GM12878 (cell line): ENCODE results near the gene CIROP. TPM values are rescaled to one million over a fixed set of nuclear protein-coding genes. Genes with fewer than 3 reads are reported as not detected.

Experiments used
- ATAC-seq: fragments of 200-7000 bp; cut with Tn5 transposase; 3 replicates; pipeline ENCODE4 v1.9.1; 2020; ENCODE audit warnings: mild to moderate bottlenecking, moderate library complexity
- BruUV-seq: library from RNA; stranded (reverse); fragments of 400-500 nt; replicated peaks from 2 replicates; lab custom pipeline; 2021; lab: Mats Ljungman, UMichigan
- CTCF ChIA-PET: fragments of 300-600 bp; sonication (Branson Sonifier 250); formaldehyde crosslinking; extraction: SDS; loops from one replicate; lab custom pipeline; 2021; ENCODE audit warnings: inconsistent platforms; lab: Yijun Ruan, JAX
- POLR2A ChIA-PET: fragments of 350-600 bp; formaldehyde crosslinking; extraction: SDS; loops from one replicate; lab custom pipeline; 2021; ENCODE audit warnings: inconsistent platforms; lab: Charles Lee
- RAD21 ChIA-PET: fragments of 300-600 bp; sonication (Branson Sonifier 250); formaldehyde crosslinking; loops from one replicate; lab custom pipeline; 2023; ENCODE audit warnings: antibody characterized with exemption; ENCODE audit not compliant: unreplicated experiment; lab: Charles Lee
- SMC1A ChIA-PET: fragments of 300-600 bp; sonication (Branson Sonifier 250); formaldehyde crosslinking; loops from one replicate; lab custom pipeline; 2023; ENCODE audit not compliant: unreplicated experiment, uncharacterized antibody; lab: Charles Lee
- DNase-seq: peaks from one replicate; pipeline ENCODE4 v3.0.0-alpha.2; 2011; ENCODE audit warnings: low read depth, low spot score
- FAIRE-seq: peaks from 3 replicates; lab custom pipeline; 2011; peaks lifted over from hg19 to GRCh38; lab: Jason Lieb, UNC
- H2AFZ ChIP-seq: 2 replicates; pipeline ENCODE4 v1.6.0; 2011; ENCODE audit warnings: low read depth, low read length, control low read depth; ENCODE audit not compliant: control insufficient read depth
- H3K27ac ChIP-seq: 2 replicates; pipeline ENCODE4 v1.5.1; 2011; ENCODE audit warnings: control low read depth; ENCODE audit not compliant: control insufficient read depth, insufficient read depth
- H3K27me3 ChIP-seq, 2 experiments: replicated peaks in 1 of 2; 2 replicates each; pipeline versions ENCODE4 v1.6.0 to v1.6.1; 2011; ENCODE audit warnings: low read length in 1 of 2; ENCODE audit not compliant: control insufficient read depth in 2 of 2, insufficient read depth in 2 of 2
- H3K36me3 ChIP-seq, 2 experiments: 2 replicates each; pipeline ENCODE4 v1.5.1; 2011; ENCODE audit warnings: low read length in 1 of 2; ENCODE audit not compliant: control insufficient read depth in 2 of 2, insufficient read depth in 2 of 2
- H3K4me1 ChIP-seq: 2 replicates; pipeline ENCODE4 v1.6.1; 2011; ENCODE audit warnings: mild to moderate bottlenecking, low read length, moderate library complexity, mixed read lengths; ENCODE audit not compliant: control insufficient read depth, insufficient read depth
- H3K4me2 ChIP-seq: 2 replicates; pipeline ENCODE4 v1.6.0; 2011; ENCODE audit warnings: control low read depth; ENCODE audit not compliant: control insufficient read depth, insufficient read depth
- H3K4me3 ChIP-seq: fragments of 200-600 bp; sonication (generic); 2 replicates; pipeline ENCODE4 v1.5.1; 2016
- H3K79me2 ChIP-seq: 2 replicates; pipeline ENCODE4 v1.6.0; 2011; ENCODE audit warnings: low read length; ENCODE audit not compliant: control insufficient read depth, insufficient read depth
- H3K9ac ChIP-seq: 2 replicates; pipeline ENCODE4 v1.8.0; 2011; ENCODE audit warnings: low read length, control low read depth, mixed read lengths; ENCODE audit not compliant: control insufficient read depth, insufficient read depth
- H3K9me3 ChIP-seq: replicated peaks from 3 replicates; pipeline ENCODE4 v1.5.1; 2011; ENCODE audit warnings: mild to moderate bottlenecking, low read length; ENCODE audit not compliant: control insufficient read depth, insufficient read depth
- H4K20me1 ChIP-seq: 2 replicates; pipeline ENCODE4 v1.6.0; 2011; ENCODE audit not compliant: control insufficient read depth, insufficient read depth
- E2F8 ChIP-seq: fragments of 450-650 bp; IDR thresholded peaks from 2 replicates; pipeline ENCODE4 v1.6.1; 2018; ENCODE audit warnings: mild to moderate bottlenecking, low read depth, moderate library complexity; ENCODE audit not compliant: partially characterized antibody
- GATAD2B ChIP-seq: fragments of 450-650 bp; conservative IDR thresholded peaks from 2 replicates; pipeline ENCODE4 v1.6.1; 2017; ENCODE audit warnings: low read depth, mild to moderate bottlenecking, moderate library complexity
- IKZF1 ChIP-seq: fragments of 450-650 bp; conservative IDR thresholded peaks from 2 replicates; pipeline ENCODE4 v1.6.1; 2017; ENCODE audit warnings: antibody characterized with exemption, mild to moderate bottlenecking
- POLR2A ChIP-seq: IDR thresholded peaks from 2 replicates; pipeline ENCODE4 v1.6.1; 2011; ENCODE audit warnings: low read depth, mild to moderate bottlenecking, low read length
- SP1 ChIP-seq: IDR thresholded peaks from one replicate; pipeline ENCODE4 v1.6.1; 2011; ENCODE audit warnings: low read depth, low read length
- STAT1 ChIP-seq: fragments of 450-650 bp; conservative IDR thresholded peaks from 2 replicates; pipeline ENCODE4 v1.6.1; 2014; ENCODE audit warnings: antibody characterized with exemption, mild to moderate bottlenecking
- ZNF207 ChIP-seq: fragments of 450-650 bp; IDR thresholded peaks from 2 replicates; pipeline ENCODE4 v1.6.1; 2014; ENCODE audit warnings: antibody characterized with exemption, mild to moderate bottlenecking, borderline replicate concordance
- ZNF24 ChIP-seq: fragments of 450-650 bp; IDR thresholded peaks from 2 replicates; pipeline ENCODE4 v1.6.1; 2017; ENCODE audit warnings: antibody characterized with exemption, mild to moderate bottlenecking
- ZNF384 ChIP-seq: IDR thresholded peaks from 2 replicates; pipeline ENCODE4 v1.6.1; 2012; ENCODE audit warnings: low read depth, mild to moderate bottlenecking, low read length, improper control_type of control experiment, borderline replicate concordance
- WGBS: methylation state at CpG from one replicate; pipeline ENCODE4 v1.1.6; 2016; ENCODE audit warnings: low lambda C conversion rate; ENCODE audit not compliant: insufficient replicate concordance, insufficient coverage; ENCODE audit errors: missing lambda C conversion rate; 5-methylcytosine and 5-hydroxymethylcytosine counted together
- in situ Hi-C: fragments of 300-500 bp; cut with MboI; formaldehyde crosslinking; loops from 9 replicates; pipeline ENCODE4 v1.14.3; 2018; ENCODE audit warnings: mixed read lengths
- intact Hi-C: fragments of 100-400 bp; cut with micrococcal nuclease; formaldehyde crosslinking; loops from one replicate; pipeline ENCODE4 v1.14.2; 2022; ENCODE audit not compliant: unreplicated experiment
- polyA plus RNA-seq, 11 experiments: library from polyadenylated mRNA; depleted of rRNA in 4 of 11; unstranded in 6 of 11; stranded (reverse) in 5 of 11; fragments of >200 nt; fragmentation: Nextera tagmentation in 4 of 11; fragmentation: Illumina TruSeq in 1 of 11; extraction: Ambion mirVana in 4 of 11; extraction: Trizol in 1 of 11; gene quantifications; 1 replicate in 1 of 11; 2 replicates in 10 of 11; pipeline versions ENCODE4 v1.2.1 to v1.2.3, GENCODE V29; 2011 to 2016; ENCODE audit warnings: inconsistent platforms in 2 of 11, missing spikeins in 2 of 11, low read depth in 1 of 11
- total RNA-seq, 4 experiments: library from RNA; depleted of rRNA in 3 of 4; stranded (reverse); fragments of >200 nt in 3 of 4; fragmentation: Illumina TruSeq in 1 of 4; extraction: Trizol in 1 of 4; gene quantifications; 2 replicates each; pipeline versions ENCODE4 v1.2.1 to v1.2.3, GENCODE V29; 2013 to 2021

CIROP gene
- total and polyA plus RNA-seq, 10 of the 15 experiments (the other 5 are each of a cell fraction or from before 2014, with no cell fraction given) = not detected

GRCh38 chr14:23060536-23061260 lies 44.1 kb downstream of the CIROP start (continued):
- TF ChIP-seq E2F8 (no peak), STAT1 (no peak)

GRCh38 chr14:23058654-23059504 lies 45.9 kb downstream of the CIROP start:
- TSS peak; percentile 87 for BruUV-seq
- ATAC-seq (no peak), DNase-seq (no peak), FAIRE-seq (no peak)
- Histone ChIP-seq H3K27me3 (no peaks in the 10 kb centered on the region), H3K4me1 (peaks cover 12% of the 10 kb centered on the region), H3K27ac (no peak overlapping the region), H3K9ac (no peak overlapping the region), H3K4me2 (no peak overlapping the region), H3K4me3 (no peak overlapping the region), H2AFZ (no peak overlapping the region), H3K79me2 (no peaks in the 10 kb centered on the region), H3K36me3 (peaks cover 24 to 29% of the 10 kb centered on the region in 2 experiments), H3K9me3 (no peaks in the 10 kb centered on the region), H4K20me1 (no peaks in the 10 kb centered on the region)
- ChIA-PET CTCF (interaction anchor here (0.7 to 18.3 kb wide), 24 partner anchors 7 to 674 kb away, joined by 3 to 853 read pairs (median 6); partner anchors contain the start of genes ACIN1, AJUBA, C14orf119 and HAUS4), RAD21 (interaction anchor here (0.6 to 10.8 kb wide), 15 partner anchors 10 to 270 kb away, joined by 3 to 224 read pairs (median 5); partner anchors contain the start of genes AJUBA, HAUS4 and PRMT5), POLR2A (interaction anchor here (0.6 to 2.0 kb wide), 10 partner anchors 14 to 85 kb away, joined by 3 to 12 read pairs (median 4); partner anchors contain the start of gene ACIN1), SMC1A (interaction anchor here (0.7 to 8.7 kb wide), 16 partner anchors 8 to 124 kb away, joined by 3 to 156 read pairs (median 7); partner anchors contain the start of gene HAUS4)
- in situ Hi-C loops = no loop called here
- no peak for TF ChIP-seq SP1
- no peak for TF ChIP-seq IKZF1
- no peak for TF ChIP-seq ZNF207
- no peak for TF ChIP-seq ZNF24
- peak; percentile 28; the same call in 1 of the 2 replicates for TF ChIP-seq POLR2A
- no peak for TF ChIP-seq ZNF384
- TF ChIP-seq GATAD2B = no peak
- intact Hi-C loops = loop anchor here (1.0 to 5.0 kb wide), 4 partner anchors 65 to 487 kb away; no protein-coding TSS in a partner anchor
- 92% methylated on average over 24 of the region's 32 CpGs for WGBS
